Fibroblast of skin of right biceps (primary cell): Measurements from ENCODE around the gene ZNF341.
"Not testable (repeated sequence)": the region's sequence is repeated elsewhere in the genome, so short reads cannot be mapped to it uniquely, and the experiment has no call there.

Source experiments
- DNase-seq: peaks from one replicate; pipeline ENCODE4 v3.0.0-alpha.2; 2013

ZNF341 gene

DNA sequence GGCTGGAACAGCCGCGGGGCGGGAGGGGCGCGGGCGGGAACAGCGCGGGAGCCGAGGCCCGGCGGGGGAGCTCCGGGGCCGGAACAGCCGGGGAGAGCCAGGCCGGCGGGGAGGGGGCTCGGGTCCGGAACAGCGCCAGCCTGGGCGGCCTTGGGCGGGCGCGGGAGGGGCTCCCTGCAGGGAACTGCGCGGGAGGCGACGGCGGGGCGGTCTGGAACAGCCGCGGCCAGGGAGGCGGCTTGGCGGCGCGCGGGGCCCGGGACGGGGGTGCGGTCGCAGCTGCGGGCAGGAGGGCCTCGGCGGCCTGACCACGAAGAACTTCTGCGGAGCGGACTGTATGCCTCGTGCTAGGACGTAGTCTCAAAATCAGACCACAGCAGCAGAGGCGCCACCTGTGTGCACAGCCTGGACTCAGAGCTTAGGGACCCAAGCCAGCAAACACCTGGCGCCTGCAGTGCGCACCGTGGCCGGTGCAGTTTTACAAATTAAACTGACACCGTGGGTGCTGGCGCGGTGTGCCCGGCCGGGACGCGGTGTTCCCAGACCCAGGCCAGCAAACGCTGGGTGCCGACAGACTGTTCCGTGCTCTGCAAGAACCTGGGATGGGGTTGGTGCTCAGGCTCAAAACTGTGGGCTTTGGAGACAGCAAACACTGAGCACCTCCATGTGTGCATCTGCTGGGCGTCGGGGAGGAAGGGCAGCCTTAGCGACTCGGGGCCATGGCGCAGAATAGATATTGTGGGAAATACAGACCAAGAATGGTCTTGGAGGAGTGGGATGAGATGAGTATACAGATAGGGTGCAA lies 572 bp downstream of the ZNF341 start:
- no peak for DNase-seq

DNA sequence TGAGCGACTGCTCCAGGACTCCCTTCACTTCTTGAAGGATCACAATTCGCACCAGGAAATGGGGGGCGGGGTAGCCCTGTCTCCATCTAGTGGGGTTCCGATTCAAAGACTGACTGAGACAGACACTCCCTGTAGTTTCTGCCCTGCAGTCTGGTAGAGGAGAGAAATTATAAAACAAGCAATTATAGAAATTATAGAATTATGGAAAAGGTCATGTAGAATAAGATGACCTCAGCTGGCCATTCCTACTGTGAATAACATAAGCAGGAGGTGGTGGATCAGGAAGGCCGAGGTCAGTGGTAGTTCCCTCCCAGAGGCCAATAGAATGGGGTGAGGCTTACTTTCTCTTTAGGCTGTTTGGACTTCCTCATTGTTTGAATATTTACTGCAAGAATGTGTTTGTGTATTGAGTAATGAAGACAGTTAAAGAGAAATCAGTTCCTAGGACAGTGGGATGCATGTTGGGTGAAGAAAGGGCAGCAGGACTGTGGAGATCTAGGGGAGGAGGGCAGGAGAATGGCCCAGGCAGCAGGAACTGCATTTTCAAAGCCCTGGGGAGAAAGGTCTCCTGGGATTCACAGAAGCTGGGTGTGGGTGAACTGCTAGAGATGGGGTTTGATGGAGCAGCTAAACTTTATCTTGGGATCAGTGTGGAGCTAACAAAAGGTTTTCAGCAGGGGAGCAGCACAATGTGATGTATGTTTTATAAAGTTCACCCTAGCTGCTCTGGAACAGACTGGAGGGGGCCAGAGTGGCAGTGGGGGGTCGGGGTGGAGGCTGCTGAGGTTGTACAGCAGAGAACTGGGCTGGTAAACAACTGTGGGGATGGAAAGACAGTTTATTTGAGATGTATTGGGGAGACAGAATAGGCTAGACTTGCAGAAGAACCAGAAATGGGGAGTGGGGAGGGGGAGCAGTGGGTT lies 2.1 kb downstream of the ZNF341 start:
- DNase-seq = peak; percentile 76

DNA sequence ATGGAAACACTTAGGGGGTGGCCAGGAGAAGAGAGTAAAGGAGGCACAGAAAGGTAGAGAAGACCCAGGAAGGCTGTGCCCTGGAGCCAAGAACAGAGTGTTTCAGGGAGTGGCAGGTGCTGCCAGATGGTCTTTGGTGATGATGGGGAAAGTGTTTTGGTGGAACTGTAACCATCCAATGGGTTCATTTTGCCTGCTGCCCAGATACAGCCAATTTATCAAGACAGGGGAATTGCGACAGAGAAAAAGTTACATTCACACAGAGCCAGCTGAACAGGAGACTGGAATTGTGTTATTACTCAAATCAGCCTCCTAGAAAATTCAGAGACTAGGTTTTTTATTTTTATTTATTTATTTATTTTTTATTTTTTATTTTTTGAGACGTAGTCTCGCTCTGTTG lies 5.2 kb downstream of the ZNF341 start:
- DNase-seq = no peak

DNA sequence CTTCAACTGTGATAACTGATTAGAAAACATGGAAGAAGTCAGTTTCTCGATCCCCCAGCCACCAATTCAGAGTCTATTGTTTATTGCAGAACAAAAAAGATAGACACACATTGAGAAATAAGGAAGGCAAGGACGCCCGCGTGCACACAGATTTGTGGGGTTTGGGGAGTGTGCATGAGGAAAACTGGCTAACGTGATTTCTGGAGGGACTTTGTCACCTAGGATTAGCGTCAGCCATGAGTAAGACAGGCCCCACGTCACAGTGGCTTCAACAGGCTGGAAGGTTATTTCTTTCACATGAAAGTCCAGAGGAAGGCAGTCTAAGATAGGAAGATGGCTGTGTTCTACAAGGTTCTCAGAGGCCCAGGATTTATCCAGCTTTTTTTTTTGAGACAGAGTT lies 7.7 kb downstream of the ZNF341 start:
- no peak for DNase-seq

DNA sequence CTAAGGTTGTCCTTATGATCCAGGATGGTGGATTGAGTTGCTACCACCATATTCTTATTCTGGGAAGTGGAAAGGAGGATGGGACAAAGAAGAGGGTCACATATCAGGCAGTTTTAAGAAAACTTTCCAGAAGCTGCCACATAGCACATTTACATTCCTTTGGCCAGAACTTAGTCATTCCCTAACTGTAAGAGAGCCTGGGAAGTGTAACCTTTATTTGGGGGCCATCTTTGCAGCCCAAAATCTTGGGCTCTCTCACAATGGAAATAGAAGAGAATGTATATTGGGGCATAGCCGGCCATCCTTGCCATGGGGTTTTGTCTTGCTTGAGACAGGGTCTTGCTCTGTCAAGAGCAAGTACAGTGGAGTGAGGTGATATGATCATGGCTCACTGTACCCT lies 8.4 kb downstream of the ZNF341 start:
- DNase-seq = no peak

DNA sequence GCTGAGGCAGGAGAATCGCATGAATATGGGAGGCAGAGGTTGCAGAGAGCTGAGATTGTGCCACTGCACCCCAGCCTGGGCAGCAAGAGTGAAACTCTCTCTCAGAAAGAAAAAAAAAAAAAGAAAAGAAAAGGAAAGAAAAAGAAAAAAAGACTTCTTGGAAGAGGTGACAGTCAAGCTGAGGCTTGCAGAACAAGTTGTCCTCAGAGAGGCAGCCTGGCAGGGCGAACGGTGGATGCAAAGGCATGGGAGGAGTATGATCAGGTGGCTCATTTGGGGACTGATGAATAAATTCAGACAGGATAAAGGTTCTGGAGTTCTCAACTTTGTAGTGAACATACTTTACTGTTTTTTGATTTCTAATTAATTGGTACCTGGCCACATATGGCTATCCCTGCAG lies 12.4 kb downstream of the ZNF341 start:
- no peak for DNase-seq

- DNase-seq = no peak
Observed at GRCh38 chr20:33744773-33745385, 13.1 kb downstream of the ZNF341 start.

GRCh38 chr20:33746325-33746998 lies 14.7 kb downstream of the ZNF341 start:
- no peak for DNase-seq

- no peak for DNase-seq
Observed at GRCh38 chr20:33751775-33752174, 20.0 kb downstream of the ZNF341 start.

DNA sequence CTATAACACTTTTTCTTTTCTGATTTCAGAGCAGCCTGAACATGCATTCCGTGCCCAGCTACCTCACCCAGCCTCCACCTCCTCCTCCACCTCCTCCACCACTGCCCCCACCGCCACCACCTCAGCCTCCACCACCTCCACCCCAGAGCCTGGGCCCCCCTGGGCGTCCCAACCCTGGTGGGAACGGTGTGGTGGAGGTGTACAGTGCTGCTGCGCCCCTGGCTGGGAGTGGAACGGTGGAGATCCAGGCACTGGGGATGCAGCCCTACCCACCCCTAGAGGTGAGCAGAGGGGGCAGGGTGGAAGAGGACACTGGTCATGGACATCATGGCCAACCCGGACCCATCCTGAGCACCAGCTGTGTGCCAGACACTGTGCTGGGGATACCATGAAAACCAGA lies 21.3 kb downstream of the ZNF341 start:
- DNase-seq = no peak

- no peak for DNase-seq
Observed at GRCh38 chr20:33753763-33754162, 22.0 kb downstream of the ZNF341 start.

GRCh38 chr20:33755936-33756490 lies 24.2 kb downstream of the ZNF341 start:
- DNase-seq = not testable (repeated sequence)

DNA sequence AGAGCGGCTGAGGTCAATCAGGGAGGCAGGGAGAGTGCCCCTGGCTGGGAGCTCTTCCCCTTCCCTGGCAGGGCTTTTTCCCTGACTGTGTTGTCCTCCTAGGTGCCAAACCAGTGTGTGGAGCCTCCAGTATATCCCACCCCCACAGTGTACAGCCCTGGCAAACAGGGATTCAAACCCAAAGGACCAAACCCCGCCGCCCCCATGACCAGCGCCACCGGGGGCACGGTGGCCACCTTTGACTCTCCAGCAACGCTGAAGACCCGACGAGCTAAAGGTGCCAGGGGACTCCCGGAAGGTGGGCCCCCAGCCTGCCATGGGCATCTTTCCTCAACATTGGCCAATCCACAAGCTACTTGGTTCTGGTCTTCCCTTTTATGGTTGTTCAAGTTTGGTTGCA lies 25.2 kb downstream of the ZNF341 start:
- DNase-seq = no peak

DNA sequence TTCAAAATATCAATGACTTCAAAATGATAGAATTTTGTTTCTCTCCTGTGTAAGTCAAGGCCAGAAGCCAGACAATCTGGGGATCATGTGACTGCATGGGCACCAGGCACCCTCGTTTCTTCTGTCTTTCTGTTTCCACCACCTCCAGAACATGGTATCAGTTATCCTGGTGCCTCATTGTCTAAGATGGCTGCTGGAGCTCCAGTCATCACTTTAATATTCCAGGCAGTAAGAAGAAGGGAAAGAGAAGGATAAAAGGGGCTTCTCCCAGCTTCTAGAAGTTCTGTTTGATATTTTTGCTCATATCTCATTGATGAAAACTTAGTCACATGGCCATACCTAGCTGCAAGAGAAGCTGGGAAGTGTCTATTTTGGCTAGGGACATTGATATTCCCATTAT lies 25.7 kb downstream of the ZNF341 start:
- no peak for DNase-seq

GRCh38 chr20:33761698-33762250 lies 30.0 kb downstream of the ZNF341 start:
- DNase-seq = no peak

DNA sequence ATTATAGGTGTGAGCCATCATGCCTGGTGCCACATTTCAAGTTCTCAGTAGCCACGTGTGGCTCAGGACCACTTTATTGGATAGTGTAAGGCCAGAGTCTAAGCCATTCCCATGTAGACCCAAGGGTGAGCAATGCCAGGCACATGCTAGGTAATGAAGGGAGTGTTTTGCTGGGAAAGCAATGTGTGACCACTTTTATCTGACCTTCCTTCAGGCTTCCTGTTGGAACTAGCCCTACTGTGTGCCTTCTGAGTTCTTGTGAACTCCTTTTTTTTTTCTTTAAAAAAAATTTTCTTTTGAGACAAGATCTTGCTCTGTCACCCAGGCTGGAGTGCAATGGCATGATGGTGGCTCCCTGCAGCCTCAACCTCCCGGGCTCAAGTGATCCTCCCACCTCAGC lies 33.3 kb downstream of the ZNF341 start:
- no peak for DNase-seq

DNA sequence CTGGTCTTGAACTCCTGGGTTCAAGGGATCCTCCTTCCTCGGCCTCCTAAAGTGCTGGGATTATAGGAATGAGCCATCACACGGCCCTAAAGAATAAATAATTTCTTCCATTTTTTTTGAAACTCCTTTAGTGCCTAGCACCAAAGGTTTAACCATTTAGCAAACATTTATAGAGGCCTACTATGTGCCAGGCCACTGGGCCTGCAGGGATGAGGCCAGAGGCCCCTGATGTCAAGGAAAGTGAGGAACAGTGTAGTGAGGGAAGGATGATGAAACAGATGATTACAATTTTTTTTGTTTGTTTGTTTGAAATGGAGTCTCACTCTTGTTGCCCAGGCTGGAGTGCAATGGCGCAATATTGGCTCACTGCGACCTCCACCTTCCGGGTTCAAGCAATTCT lies 33.8 kb downstream of the ZNF341 start:
- no peak for DNase-seq

GRCh38 chr20:33766686-33767085 lies 34.9 kb downstream of the ZNF341 start:
- DNase-seq = no peak

DNA sequence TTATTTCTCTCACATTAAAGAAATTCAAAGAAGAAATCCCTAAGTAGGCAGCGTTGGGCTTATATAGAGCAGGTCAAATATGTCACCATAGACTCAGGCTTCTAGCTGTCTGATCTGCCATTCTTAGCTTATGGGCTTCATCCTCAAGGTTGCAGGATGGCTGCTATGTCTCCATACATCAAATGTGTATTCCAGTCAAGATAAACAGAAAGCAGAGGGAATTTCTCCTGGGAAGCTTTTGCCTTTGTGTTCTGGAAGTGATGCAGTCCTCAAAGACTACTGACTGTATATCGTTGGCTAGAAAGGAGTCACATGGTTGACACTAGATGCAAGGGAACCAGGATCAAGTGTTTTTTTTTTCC lies 36.0 kb downstream of the ZNF341 start:
- DNase-seq = no peak

GRCh38 chr20:33769043-33769442 lies 37.2 kb downstream of the ZNF341 start:
- DNase-seq = no peak

DNA sequence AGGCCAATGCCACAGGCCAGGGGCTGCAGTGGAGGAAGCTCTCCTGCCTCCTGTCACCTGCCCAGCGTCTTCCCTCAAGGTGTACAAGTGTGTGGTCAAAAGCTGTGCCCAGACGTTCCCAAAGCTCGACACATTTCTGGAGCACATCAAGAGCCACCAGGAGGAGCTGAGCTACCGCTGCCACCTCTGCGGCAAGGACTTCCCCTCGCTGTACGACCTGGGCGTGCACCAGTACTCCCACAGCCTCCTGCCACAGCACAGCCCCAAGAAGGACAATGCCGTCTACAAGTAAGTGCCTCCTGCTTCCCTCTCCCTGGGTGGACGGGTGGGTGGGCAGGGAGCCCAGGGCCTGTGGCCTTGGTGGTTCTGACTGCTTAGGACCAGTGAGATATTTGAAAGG lies 38.2 kb downstream of the ZNF341 start:
- no peak for DNase-seq

DNA sequence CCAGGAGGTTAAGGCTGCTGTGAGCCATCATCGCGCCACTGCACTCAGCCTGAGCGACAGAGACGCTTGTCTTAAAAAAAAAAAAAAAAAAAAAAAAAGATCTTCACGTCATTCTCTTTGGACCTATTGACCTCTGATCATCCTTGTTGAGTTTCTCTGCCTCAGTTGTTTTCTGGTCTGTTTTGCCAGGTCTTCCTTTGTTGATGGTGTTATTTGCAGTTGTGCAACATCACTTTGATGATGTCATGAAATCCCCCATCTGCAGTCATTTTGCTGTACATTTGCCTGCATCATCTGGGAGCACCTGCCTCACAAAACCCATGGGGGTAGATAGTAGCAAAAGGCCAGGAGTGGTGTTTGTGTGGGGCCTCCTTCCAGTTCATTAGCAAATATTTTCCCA lies 40.1 kb downstream of the ZNF341 start:
- DNase-seq = no peak

DNA sequence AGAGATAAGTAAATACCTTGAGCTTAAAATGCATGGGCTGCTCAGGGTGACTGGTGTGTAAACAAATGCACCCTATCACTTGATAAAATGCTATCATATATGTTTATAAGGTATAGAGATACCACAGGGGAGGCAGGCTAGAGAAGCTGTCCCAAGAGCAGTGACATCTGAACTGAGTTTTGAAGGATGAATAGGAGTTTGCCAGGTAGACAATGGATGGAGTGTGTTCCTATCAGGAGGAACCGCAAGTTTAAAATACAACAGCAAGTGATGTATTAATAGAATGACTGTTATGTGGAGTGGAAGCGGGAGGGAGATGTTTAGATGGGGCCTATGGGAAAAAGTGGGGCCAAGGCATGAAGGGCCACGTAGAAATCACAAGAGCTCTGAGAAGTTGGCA lies 40.6 kb downstream of the ZNF341 start:
- DNase-seq = no peak
